NOMO-1 treated with dmso at 0.1 percent for 144 hours (cell line): ENCODE results near the gene EPHA7.

Experiments
- DNase-seq: peaks from one replicate; lab custom pipeline; 2025; ENCODE audit not compliant: unreplicated experiment; lab: John Stamatoyannopoulos, UW

Gene EPHA7

DNA sequence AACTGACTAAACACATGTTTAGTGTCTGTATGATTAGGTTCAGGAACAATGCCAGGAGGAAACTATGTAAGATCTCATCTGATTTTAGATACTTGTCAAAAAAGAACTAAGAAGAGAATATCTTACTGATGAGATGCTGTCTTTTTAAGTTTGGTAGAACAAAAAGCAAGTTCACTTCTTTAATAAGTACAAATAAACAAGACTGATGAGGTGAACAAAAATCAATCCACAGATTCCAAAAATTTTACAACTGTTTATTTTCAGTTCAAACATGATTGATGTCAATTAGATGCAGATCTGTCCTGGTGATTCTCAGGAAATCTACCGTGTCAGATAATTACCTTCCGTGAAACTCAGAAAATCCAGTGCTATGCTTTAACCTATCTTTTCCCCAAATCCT is 24.9 kb downstream of the EPHA7 start:
- no peak for DNase-seq

DNA sequence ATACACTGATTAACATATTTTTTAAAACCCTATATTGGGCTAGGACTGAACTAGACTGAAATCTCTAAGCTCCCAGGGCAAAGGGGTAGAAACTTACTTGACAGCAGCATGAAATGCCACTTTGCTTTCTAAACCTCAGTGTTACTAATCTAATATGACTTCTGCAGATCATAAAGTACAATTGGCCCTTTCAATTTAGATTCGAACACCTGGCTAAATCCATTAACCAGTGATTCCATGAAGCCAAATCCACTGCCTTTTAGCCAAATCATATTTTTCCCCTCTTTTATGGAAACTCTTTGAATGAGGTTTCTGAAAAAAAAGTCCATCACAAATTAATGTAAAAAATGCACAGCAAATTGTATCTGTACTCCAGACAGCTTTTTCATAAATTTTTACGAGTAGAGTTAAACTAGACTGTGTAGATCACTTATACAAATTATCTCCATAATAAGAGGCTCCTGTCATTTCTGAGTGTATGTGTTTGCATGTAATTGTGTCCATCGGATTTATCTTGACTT is 25.7 kb downstream of the EPHA7 start:
- DNase-seq, result no peak

DNA sequence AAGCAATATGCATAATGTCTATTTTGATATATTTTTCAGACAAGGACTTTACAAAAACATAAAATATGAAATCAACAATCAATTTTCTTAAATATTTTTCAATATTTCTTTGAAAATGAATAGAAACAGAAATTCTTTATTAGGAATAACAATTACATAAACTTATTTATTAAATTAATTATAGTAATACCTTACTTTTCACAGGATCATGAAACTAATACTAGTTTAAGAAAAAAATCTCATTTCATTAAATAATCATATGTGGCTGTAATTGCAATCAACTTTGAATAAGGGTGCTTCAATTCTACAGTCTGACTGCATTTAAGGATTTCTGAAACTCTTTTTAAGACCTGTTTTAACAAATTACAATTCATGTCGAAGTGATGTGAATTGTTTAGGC is 26.6 kb downstream of the EPHA7 start:
- no peak for DNase-seq

DNA sequence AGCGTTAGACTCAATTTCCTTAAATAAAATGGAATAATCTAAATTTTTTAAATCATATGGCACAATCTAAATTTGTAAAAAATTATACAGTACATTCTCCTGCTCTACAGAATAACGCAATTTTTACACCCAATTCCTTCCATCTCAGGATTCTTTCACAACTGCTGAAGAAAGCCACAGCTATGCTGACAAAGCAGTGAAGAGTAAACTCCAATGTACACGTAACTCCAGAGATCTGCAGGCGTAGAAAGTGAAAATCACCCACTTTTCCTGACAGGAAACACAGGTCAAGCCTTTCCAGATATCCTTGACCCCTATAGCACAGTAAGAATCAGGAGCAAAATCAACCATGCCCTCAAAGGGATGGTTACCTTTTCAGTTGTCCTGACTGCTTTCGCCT is 27.4 kb downstream of the EPHA7 start:
- DNase-seq, result no peak

DNA sequence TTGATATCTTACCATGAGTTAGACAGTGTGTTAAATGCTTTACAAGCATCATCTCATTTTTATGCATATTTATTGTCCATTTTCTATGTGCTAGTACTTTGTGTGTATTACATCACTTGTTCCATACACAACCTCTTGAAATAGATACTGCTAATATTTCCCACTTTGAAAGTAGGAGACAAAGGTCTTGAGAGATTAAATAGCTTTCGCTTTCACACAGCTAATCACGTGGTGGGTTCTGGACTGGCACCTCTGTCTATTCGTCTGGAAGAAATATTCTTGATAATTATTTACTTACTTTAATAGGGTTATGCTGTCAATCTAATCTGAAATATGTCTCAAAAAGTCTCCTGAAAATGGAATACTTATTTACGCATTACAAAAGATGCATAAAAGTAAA is 30.2 kb downstream of the EPHA7 start:
- DNase-seq, result no peak

DNA sequence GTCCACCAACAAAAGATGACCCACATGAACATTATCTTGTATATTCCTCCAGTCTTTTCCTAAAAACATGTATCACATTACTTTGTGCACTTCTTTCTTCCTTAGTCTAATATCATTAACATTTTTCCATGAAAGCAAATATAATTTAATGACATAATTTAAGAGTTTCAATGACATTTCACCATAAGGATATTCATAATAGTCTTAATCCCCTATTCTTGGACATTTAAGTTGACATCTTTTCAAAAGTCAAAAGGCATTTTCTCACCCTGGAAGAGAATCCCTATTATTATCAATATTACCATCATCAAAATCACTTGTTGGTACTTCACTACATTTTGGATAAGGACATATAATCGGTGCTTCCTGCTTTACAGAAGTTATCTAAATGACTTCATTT is 31.3 kb downstream of the EPHA7 start:
- no peak for DNase-seq

DNA sequence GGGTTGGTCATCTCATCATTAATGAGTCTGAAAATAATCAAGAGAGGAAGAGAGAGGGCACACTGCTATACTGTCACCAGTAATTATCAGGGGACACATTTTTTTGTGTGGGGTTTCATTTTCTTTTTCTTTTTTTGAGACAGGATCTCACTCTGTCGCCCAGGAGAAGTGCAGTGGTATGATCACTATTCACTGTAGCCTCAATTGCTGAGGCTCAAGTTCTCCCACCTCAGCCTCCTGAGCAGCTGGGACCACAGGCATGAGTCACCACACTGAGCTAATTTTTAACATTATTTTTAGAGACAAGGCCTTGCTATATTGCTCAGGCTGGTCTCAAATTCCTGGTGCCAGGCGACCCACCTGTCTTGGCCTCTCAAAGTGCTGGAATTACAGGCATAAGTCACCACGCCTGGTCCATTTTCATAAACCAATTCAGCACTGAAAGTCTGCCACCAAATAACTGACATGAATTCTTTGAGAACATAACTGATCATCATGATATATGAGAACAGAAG is 43.3 kb downstream of the EPHA7 start:
- DNase-seq, result no peak

DNA sequence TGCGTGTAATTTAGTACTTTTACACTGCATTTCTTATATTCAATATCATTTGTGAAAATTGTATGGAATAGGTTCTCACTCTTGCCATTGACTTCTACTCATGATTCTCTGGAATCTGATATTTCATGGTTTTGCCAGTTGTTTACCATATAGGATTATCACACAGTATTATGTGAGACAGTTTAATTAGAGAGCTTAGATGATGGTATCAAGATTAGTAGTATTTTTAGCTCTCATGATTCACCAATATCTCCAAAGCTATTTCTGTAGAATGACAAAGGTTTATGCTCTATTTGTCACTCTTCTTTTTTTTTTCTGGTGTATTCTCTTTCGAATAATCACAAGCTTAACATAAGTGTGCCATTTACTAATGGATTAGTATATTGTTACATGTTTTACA is 45.9 kb downstream of the EPHA7 start:
- DNase-seq, result no peak

DNA sequence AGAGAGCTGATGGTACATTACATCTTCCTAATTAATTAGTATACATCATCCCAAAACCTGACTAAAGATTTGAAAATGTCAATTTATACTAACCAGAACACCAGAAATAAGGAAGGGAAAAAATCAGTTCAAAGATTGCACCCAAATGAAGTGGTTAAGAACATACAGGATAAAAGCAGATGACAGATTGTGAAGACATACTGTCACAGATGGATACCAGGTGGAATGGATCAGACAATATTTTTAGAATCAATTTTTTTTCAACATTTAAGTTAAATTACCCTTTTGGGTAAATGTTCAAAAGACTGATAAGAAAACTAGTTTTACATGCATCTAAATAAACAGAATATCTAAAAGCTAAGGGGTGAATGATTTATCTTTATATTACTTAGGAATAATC is 47.6 kb downstream of the EPHA7 start:
- no peak for DNase-seq

DNA sequence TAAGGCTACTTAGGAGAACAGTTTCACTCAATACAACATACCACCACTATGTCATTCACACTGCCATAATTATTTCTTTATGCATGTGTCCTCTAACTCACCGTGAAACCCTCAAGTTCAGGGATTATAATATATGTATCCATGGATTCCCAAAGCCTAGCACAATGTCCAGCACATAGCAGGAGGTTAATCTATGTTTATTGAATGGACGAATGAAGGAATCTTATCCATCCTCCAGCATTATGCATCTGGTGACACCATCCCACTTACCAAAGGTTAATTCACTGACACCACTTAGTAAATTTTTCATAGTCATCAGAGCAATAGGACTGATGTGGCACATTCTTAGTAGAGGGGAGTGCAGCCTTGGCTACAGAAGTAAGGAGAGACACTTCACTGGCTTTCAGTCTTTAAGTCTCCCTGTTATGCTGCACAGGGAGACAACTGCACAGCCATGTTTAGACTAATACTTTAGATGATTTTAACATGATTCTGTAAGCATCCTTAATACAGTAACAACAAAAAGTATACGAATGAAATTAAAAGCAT is 49.7 kb downstream of the EPHA7 start:
- no peak for DNase-seq

DNA sequence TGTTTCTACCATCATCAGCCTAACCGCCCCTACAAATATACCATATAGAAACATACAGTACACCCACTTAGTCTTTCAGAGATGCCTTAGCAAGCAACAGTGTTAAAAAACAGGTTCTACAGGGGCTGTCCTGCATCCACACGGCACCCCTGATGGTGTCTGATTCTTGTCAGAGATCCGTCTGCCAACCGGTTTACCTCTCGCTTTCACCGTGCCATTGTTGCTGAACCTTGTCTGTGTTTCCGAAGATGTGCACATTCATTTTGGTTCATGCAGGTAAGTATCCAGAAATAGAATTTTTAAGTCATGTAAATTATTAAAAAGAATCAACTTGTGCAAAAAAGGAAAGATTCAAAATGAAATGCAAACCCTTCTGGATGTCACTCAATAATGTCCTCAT is 52.9 kb downstream of the EPHA7 start:
- DNase-seq, result no peak

DNA sequence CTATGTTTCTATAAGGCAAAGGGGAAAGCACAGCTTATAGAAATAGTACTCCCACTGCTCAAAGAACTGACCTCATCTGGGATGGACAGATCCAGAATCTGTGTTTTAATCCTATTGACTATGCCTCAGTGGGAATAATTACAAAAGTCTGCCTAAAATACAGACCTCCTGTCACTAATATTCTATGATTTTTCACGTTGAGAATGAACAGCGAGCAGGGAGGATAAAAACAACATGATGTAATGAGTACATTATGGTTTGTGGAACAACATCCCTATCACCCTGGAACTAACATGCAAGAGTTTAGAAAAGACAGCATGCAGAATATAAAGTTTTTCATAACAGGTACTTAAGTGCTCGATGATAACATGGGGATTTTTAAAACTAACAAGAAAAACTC is 53.9 kb downstream of the EPHA7 start:
- DNase-seq, result no peak

DNA sequence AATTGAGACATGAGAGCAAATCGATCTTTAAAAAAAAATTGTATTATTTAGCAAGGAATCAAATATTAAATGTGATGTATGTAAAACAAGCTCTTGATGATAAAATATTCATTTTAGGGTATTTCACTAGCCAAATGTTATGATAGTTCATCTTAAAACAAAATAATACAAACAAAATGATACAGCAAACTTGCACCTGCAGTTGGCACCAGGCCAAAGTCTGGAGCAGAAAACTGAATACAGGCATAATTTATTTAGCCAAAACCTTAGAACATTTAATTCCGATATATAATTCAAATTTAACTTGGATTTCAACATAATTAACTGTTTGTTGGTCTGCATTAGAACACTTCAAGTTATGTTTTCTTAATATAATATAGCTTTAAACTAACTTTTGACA is 60.9 kb downstream of the EPHA7 start:
- no peak for DNase-seq

DNA sequence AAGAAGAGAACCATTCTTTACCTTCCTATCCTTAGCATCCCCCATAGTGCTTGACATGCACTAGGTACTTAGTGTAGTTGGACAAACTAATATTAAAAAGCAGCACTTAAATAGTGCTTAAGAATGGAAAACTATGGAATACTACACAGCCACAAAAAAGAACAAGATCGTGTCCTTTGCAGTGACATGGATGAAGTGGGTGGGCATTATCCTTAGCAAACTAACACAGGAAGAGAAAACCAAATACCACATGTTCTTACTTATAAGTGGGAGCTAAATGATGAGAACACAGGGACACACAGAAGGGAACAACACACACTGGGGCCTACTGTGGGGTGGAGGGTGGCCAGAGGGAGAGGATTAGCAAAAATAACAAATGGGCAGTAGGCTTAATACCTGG is 66.8 kb downstream of the EPHA7 start:
- DNase-seq, result no peak

DNA sequence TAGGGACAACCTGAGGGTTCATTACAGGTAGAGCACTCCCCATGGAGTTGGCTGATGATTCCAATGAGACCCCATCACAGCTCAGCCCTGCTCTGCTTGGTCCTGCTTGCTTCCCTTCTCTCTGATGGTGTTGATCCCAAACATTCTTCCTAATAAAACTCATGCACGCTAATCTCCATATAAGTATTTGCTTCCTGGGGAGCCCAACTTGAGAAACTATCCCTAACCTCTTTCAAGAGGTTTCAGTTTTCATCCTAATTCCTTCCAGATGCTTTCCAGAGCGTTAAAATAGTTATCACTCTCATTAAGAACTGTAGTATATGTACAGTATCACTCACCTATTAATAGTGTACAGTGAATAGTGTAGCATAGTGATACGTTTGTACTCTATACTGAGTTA is 68.1 kb downstream of the EPHA7 start:
- DNase-seq, result no peak

DNA sequence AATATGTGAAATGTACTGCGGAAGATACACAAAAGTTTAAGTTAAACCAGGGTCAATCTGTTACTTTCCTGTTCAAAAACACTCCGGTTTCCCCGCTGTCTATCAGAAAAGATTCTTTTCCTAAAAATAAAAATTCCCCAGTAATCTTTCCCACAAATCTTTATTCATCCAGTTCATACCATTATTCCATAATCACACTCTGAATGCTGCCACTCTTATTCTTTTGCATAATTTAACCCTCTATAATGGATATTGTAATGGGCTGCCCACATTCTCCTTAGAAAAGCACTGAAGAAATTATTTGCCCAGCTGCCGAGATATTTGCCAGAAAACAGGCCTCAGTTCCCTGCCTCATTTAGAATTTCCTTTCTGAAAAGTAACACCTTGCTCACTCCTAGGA is 68.6 kb downstream of the EPHA7 start:
- DNase-seq, result no peak

DNA sequence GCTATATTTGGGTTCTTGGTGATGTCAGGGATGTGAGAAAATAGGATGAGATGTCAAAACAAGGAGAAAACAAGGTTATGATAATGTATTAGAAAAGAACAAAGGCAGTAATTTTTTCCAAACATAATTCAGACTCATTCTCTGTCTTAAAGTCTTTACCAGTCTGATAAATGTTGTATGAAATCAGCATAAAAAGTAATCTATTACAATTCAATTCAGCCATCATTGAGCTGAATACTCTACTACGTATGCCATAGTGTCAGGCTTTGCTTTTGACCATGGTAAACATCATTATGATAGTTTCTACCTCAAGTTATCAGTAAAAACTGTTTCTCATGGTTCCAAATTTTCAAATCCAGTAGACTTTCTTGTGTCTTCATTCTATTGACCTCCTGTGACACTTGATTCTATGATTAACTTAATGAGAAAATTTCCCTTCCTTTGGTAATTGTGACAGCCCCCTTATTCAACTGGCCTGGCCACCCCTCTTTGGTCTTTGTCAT is 75.0 kb downstream of the EPHA7 start:
- DNase-seq, result no peak

DNA sequence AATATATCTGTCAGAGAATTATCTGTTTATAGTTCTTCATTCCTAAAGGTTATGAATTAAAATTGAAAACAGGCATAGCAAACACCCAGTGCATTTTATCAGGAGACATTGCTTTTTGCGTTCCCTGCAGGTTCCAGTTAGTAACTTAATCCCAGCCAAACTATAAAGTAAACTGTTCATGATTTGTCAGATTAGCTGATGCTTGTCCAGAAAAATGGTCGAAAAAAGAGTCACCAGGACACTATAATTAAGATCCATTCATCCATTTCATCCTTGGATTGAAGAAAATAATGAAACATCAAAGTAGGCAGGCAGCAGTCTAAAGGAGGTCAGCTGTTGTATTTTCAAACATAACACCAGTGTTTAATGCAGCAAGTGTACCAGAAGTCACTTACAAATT is 75.9 kb downstream of the EPHA7 start:
- no peak for DNase-seq

DNA sequence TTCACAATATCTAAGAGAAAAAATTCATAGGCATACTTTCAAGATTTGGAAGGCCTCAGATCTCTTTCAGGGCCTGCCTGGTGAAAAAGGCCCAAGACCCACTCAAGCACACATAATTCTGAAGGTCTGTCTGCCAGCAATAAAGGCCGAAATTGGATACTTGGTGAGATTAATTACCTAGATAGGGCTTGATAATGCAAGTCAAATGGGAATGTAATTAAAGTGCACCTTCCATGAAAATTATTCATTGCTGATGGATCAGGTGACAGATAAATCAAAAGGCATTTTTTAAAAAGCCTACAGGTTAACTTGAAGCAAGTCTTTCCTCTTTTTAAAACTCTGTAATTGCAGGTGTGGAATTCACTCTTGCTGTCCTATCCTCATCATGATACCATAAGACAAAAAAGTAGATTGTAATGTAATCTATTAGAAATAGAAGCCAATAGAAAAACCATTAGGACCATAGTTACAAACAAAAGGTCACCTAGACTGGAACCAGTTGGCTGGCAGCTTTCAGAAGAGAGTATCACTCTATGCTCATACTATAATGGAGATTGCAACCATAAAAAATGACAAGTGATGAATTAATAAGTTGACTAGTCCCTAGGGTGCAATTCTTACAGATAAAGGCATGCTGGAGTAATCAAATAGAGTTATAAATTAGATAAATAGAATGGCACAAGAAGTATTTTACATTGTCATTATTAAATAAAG is 77.3 kb downstream of the EPHA7 start:
- DNase-seq, result no peak

DNA sequence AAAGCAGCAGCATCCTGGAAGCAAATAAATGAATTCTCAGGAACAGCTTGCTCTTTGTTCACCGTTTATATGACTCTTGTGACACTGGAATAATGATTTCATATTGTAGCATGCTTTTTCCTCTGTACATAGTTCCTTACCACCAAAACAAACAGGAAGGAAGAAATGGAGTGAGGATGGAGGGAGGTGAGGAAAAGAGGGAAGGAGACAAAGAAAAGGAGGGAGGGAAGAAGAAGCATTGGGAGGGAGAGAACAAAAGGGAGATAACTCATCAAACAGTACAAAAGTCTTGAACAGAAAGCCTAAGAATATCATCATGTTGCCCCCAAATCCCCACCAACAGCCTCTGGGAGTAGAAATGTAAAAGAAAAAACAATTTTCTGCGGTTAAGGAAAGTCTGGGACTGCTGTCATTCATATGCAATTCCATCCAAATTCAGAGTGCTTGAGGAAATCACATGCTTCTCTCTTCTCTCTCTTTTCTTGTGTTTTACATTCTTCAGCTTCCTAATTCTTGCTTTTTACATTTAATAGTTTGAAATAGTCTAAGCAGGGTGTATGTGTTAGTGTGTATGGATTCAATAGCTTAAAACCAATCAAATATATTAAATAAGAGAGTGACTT is 81.5 kb downstream of the EPHA7 start:
- DNase-seq, result no peak

DNA sequence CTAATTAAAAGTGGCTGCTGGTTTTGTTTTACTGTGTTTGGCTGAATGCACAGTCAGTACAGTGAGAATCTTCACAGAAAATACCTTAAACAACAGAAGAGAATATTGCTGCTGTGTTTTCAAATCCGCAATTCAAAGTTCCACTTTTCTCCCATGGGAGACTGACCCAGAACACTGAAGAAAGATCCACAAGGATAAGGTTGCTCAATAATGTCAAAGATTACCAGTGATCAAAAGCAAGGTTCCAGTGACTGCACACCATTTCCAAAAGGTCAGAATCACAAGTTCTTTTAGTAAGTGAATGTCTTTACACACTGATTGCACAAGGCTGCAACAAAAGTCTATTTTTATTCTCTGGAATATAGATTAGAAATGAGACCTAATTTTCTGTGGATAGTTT is 82.3 kb downstream of the EPHA7 start:
- no peak for DNase-seq

DNA sequence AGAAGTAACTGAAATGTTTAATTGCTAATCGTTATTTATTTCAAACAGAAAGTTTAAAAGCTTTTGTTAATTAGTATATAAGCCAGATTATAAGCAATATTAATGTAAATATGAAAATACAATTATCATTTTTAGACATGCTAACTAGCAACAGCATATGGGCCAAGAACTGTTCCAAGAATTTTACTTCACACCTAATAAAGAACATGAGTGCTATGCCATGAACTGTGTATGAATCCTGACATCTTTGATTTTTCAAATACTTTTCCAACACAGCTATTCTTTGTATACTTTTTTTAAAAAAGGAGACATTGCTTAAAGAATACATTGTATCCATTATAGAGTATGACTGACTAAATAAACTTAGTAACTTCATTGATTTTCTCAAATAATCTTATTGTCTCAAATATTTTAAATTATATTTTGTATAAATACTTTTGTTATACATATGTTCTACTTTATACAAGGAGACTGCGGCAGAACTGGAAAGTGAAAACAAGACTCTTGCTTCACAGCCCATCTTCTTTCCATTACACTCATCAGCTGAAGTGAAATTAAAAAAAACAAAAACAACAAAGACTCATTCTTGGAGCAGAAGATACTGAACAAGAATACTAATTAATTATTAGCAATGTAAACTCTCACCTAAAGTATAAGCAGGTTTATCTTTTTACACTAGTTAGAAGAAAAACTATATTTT is 89.9 kb downstream of the EPHA7 start:
- no peak for DNase-seq
